GM12878 (cell line): ENCODE data around the gene TMUB2. TPM values are rescaled to one million over a fixed set of nuclear protein-coding genes. Genes with fewer than 3 reads are reported as not detected.

Source experiments
- ATAC-seq: fragments of 200-7000 bp; cut with Tn5 transposase; 3 replicates; pipeline ENCODE4 v1.9.1; 2020; ENCODE audit warnings: mild to moderate bottlenecking, moderate library complexity
- BruUV-seq: library from RNA; stranded (reverse); fragments of 400-500 nt; replicated peaks from 2 replicates; lab custom pipeline; 2021; lab: Mats Ljungman, UMichigan
- CTCF ChIA-PET: fragments of 300-600 bp; sonication (Branson Sonifier 250); formaldehyde crosslinking; extraction: SDS; loops from one replicate; lab custom pipeline; 2021; ENCODE audit warnings: inconsistent platforms; lab: Yijun Ruan, JAX
- POLR2A ChIA-PET: fragments of 350-600 bp; formaldehyde crosslinking; extraction: SDS; loops from one replicate; lab custom pipeline; 2021; ENCODE audit warnings: inconsistent platforms; lab: Charles Lee
- RAD21 ChIA-PET: fragments of 300-600 bp; sonication (Branson Sonifier 250); formaldehyde crosslinking; loops from one replicate; lab custom pipeline; 2023; ENCODE audit warnings: antibody characterized with exemption; ENCODE audit not compliant: unreplicated experiment; lab: Charles Lee
- SMC1A ChIA-PET: fragments of 300-600 bp; sonication (Branson Sonifier 250); formaldehyde crosslinking; loops from one replicate; lab custom pipeline; 2023; ENCODE audit not compliant: unreplicated experiment, uncharacterized antibody; lab: Charles Lee
- DNase-seq: peaks from one replicate; pipeline ENCODE4 v3.0.0-alpha.2; 2011; ENCODE audit warnings: low read depth, low spot score
- FAIRE-seq: peaks from 3 replicates; lab custom pipeline; 2011; peaks lifted over from hg19 to GRCh38; lab: Jason Lieb, UNC
- H2AFZ ChIP-seq: 2 replicates; pipeline ENCODE4 v1.6.0; 2011; ENCODE audit warnings: low read depth, low read length, control low read depth; ENCODE audit not compliant: control insufficient read depth
- H3K27ac ChIP-seq: 2 replicates; pipeline ENCODE4 v1.5.1; 2011; ENCODE audit warnings: control low read depth; ENCODE audit not compliant: control insufficient read depth, insufficient read depth
- H3K27me3 ChIP-seq, 2 experiments: replicated peaks in 1 of 2; 2 replicates each; pipeline versions ENCODE4 v1.6.0 to v1.6.1; 2011; ENCODE audit warnings: low read length in 1 of 2; ENCODE audit not compliant: control insufficient read depth in 2 of 2, insufficient read depth in 2 of 2
- H3K36me3 ChIP-seq, 2 experiments: 2 replicates each; pipeline ENCODE4 v1.5.1; 2011; ENCODE audit warnings: low read length in 1 of 2; ENCODE audit not compliant: control insufficient read depth in 2 of 2, insufficient read depth in 2 of 2
- H3K4me1 ChIP-seq: 2 replicates; pipeline ENCODE4 v1.6.1; 2011; ENCODE audit warnings: mild to moderate bottlenecking, low read length, moderate library complexity, mixed read lengths; ENCODE audit not compliant: control insufficient read depth, insufficient read depth
- H3K4me2 ChIP-seq: 2 replicates; pipeline ENCODE4 v1.6.0; 2011; ENCODE audit warnings: control low read depth; ENCODE audit not compliant: control insufficient read depth, insufficient read depth
- H3K4me3 ChIP-seq: fragments of 200-600 bp; sonication (generic); 2 replicates; pipeline ENCODE4 v1.5.1; 2016
- H3K79me2 ChIP-seq: 2 replicates; pipeline ENCODE4 v1.6.0; 2011; ENCODE audit warnings: low read length; ENCODE audit not compliant: control insufficient read depth, insufficient read depth
- H3K9ac ChIP-seq: 2 replicates; pipeline ENCODE4 v1.8.0; 2011; ENCODE audit warnings: low read length, control low read depth, mixed read lengths; ENCODE audit not compliant: control insufficient read depth, insufficient read depth
- H3K9me3 ChIP-seq: replicated peaks from 3 replicates; pipeline ENCODE4 v1.5.1; 2011; ENCODE audit warnings: mild to moderate bottlenecking, low read length; ENCODE audit not compliant: control insufficient read depth, insufficient read depth
- H4K20me1 ChIP-seq: 2 replicates; pipeline ENCODE4 v1.6.0; 2011; ENCODE audit not compliant: control insufficient read depth, insufficient read depth
- BMI1 ChIP-seq: fragments of 450-650 bp; IDR thresholded peaks from 2 replicates; pipeline ENCODE4 v1.6.1; 2016; ENCODE audit warnings: mild to moderate bottlenecking, moderate library complexity, borderline replicate concordance
- CEBPB ChIP-seq, 2 experiments: fragments of 150-350 bp in 1 of 2; IDR thresholded peaks; 2 replicates each; pipeline ENCODE4 v1.6.1; 2012 to 2014; ENCODE audit warnings: low read depth in 2 of 2, low read length in 2 of 2, borderline replicate concordance in 1 of 2, inconsistent platforms in 1 of 2
- CHD1 ChIP-seq: IDR thresholded peaks from 2 replicates; pipeline ENCODE4 v1.6.1; 2012; ENCODE audit warnings: low read depth, low read length, improper control_type of control experiment
- ESRRA ChIP-seq: IDR thresholded peaks from 2 replicates; pipeline ENCODE4 v1.6.1; 2012; ENCODE audit warnings: mild to moderate bottlenecking, low read length, improper control_type of control experiment
- NR2C1 ChIP-seq: fragments of 450-650 bp; IDR thresholded peaks from 2 replicates; pipeline ENCODE4 v1.6.1; 2017; ENCODE audit warnings: antibody characterized with exemption, mild to moderate bottlenecking, moderate library complexity
- PAX8 ChIP-seq: fragments of 450-650 bp; IDR thresholded peaks from 2 replicates; pipeline ENCODE4 v1.6.1; 2017; ENCODE audit warnings: mild to moderate bottlenecking, moderate library complexity
- PML ChIP-seq: IDR thresholded peaks from 2 replicates; pipeline ENCODE4 v1.6.1; 2012; ENCODE audit warnings: low read length, inconsistent platforms
- RBBP5 ChIP-seq: fragments of 200-600 bp; sonication (generic); conservative IDR thresholded peaks from 2 replicates; pipeline ENCODE4 v1.6.1; 2016
- SKIL ChIP-seq: fragments of 450-650 bp; IDR thresholded peaks from 2 replicates; pipeline ENCODE4 v1.6.1; 2017; ENCODE audit warnings: mild to moderate bottlenecking, low read depth, inconsistent platforms; ENCODE audit not compliant: poor library complexity, severe bottlenecking
- SMC3 ChIP-seq: IDR thresholded peaks from 2 replicates; pipeline ENCODE4 v1.6.1; 2011; ENCODE audit warnings: low read length, improper control_type of control experiment, borderline replicate concordance
- SREBF2 ChIP-seq: IDR thresholded peaks from 2 replicates; pipeline ENCODE4 v1.6.1; 2012; ENCODE audit warnings: mild to moderate bottlenecking, low read length
- YBX1 ChIP-seq: fragments of 450-650 bp; IDR thresholded peaks from 2 replicates; pipeline ENCODE4 v1.6.1; 2016; ENCODE audit warnings: antibody characterized with exemption
- ZNF622 ChIP-seq: fragments of 450-650 bp; IDR thresholded peaks from 2 replicates; pipeline ENCODE4 v1.6.1; 2017; ENCODE audit warnings: mild to moderate bottlenecking, inconsistent platforms
- WGBS: methylation state at CpG from one replicate; pipeline ENCODE4 v1.1.6; 2016; ENCODE audit warnings: low lambda C conversion rate; ENCODE audit not compliant: insufficient replicate concordance, insufficient coverage; ENCODE audit errors: missing lambda C conversion rate; 5-methylcytosine and 5-hydroxymethylcytosine counted together
- in situ Hi-C: fragments of 300-500 bp; cut with MboI; formaldehyde crosslinking; loops from 9 replicates; pipeline ENCODE4 v1.14.3; 2018; ENCODE audit warnings: mixed read lengths
- intact Hi-C: fragments of 100-400 bp; cut with micrococcal nuclease; formaldehyde crosslinking; loops from one replicate; pipeline ENCODE4 v1.14.2; 2022; ENCODE audit not compliant: unreplicated experiment
- polyA plus RNA-seq, 11 experiments: library from polyadenylated mRNA; depleted of rRNA in 4 of 11; unstranded in 6 of 11; stranded (reverse) in 5 of 11; fragments of >200 nt; fragmentation: Nextera tagmentation in 4 of 11; fragmentation: Illumina TruSeq in 1 of 11; extraction: Ambion mirVana in 4 of 11; extraction: Trizol in 1 of 11; gene quantifications; 1 replicate in 1 of 11; 2 replicates in 10 of 11; pipeline versions ENCODE4 v1.2.1 to v1.2.3, GENCODE V29; 2011 to 2016; ENCODE audit warnings: inconsistent platforms in 2 of 11, missing spikeins in 2 of 11, low read depth in 1 of 11
- total RNA-seq, 4 experiments: library from RNA; depleted of rRNA in 3 of 4; stranded (reverse); fragments of >200 nt in 3 of 4; fragmentation: Illumina TruSeq in 1 of 4; extraction: Trizol in 1 of 4; gene quantifications; 2 replicates each; pipeline versions ENCODE4 v1.2.1 to v1.2.3, GENCODE V29; 2013 to 2021
- TF ChIP-seq, protein P1 (sequence below): fragments of 450-650 bp; IDR thresholded peaks from 2 replicates; pipeline ENCODE4 v1.6.1; 2016; ENCODE audit warnings: mild to moderate bottlenecking, moderate library complexity, borderline replicate concordance
- TF ChIP-seq, protein P2 (sequence below): IDR thresholded peaks from 2 replicates; pipeline ENCODE4 v1.6.1; 2011; ENCODE audit warnings: borderline replicate concordance, low read depth, mild to moderate bottlenecking, moderate library complexity, low read length; ENCODE audit not compliant: insufficient read depth, poor library complexity, severe bottlenecking

The TMUB2 gene
- total and polyA plus RNA-seq, 10 of the 15 experiments (the other 5 are each of a cell fraction or from before 2014, with no cell fraction given), result 4.3 to 34.0 (median 20.0) TPM

DNA sequence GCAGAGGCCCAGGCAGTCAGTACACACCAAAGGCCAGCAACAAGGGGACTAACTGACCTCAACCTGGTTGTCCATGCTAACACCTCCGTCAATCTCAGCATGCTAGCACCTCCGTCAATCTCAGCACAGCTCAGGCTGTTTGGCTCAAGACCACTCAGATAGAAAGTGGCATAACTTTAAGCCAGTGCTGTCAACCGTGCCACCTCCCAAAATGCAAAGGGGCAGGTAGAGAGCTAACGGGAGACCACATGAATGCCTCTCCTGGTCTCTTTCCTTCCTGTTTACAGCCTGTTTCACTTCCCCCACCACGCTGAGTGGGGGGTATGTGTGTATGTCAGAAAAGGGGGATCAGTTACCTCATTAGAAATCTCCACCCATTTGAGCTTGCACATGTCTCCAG lies 29.4 kb downstream of the TMUB2 start:
- peak; percentile 90 for FAIRE-seq
- H3K27ac ChIP-seq, result peak overlapping the region; percentile 80
- SMC1A ChIA-PET, result interaction anchor here (0.6 to 2.6 kb wide), 12 partner anchors 15 to 286 kb away, joined by 3 to 14 read pairs (median 6); partner anchors contain the start of genes GRN, SLC25A39 and TMUB2
- no peak overlapping the region for H2AFZ ChIP-seq
- intact Hi-C loops (loop anchor here (10.0 kb wide), 1 partner anchor 289 kb away; the partner anchor contains the start of gene GPATCH8), in situ Hi-C loops (loop anchor here (25.0 kb wide), 1 partner anchor 296 kb away; the partner anchor contains the start of gene GPATCH8)
- peak overlapping the region; percentile 97 for H3K4me2 ChIP-seq
- no peaks in the 10 kb centered on the region for H3K27me3 ChIP-seq
- BruUV-seq, result TSS peak; percentile 36
- RAD21 ChIA-PET, result interaction anchor here (1.1 to 2.2 kb wide), 9 partner anchors 12 to 137 kb away, joined by 3 to 10 read pairs (median 5); partner anchors contain the start of genes GRN and SLC25A39
- peak overlapping the region; percentile 82 for H3K4me3 ChIP-seq
- WGBS, result 1% methylated on average over 5 of the region's 5 CpGs
- POLR2A ChIA-PET, result interaction anchor here (0.7 to 3.0 kb wide), 8 partner anchors 14 to 287 kb away, joined by 3 to 30 read pairs (median 4); partner anchors contain the start of genes GPATCH8 and GRN
- H4K20me1 ChIP-seq, result no peaks in the 10 kb centered on the region
- no peaks in the 10 kb centered on the region for H3K9me3 ChIP-seq
- peak; percentile 63 for ATAC-seq
- H3K9ac ChIP-seq, result peak overlapping the region; percentile 77
- H3K4me1 ChIP-seq, result peaks cover 16% of the 10 kb centered on the region
- peaks cover 57% of the 10 kb centered on the region for H3K79me2 ChIP-seq
- CTCF ChIA-PET, result interaction anchor here (0.6 to 3.9 kb wide), 12 partner anchors 10 to 307 kb away, joined by 3 to 43 read pairs (median 6); partner anchors contain the start of genes ATXN7L3, FAM171A2, G6PC3 and GRN
- peaks cover 25 to 37% of the 10 kb centered on the region in 2 experiments for H3K36me3 ChIP-seq
- peak; percentile 71 for DNase-seq
- TF ChIP-seq SKIL, result no peak
- no peak for TF ChIP-seq NR2C1
- TF ChIP-seq ZNF622, result no peak
- TF ChIP-seq SMC3, result no peak
- no peak for TF ChIP-seq PAX8
- no peak for TF ChIP-seq RBBP5
- TF ChIP-seq, protein P1, sequence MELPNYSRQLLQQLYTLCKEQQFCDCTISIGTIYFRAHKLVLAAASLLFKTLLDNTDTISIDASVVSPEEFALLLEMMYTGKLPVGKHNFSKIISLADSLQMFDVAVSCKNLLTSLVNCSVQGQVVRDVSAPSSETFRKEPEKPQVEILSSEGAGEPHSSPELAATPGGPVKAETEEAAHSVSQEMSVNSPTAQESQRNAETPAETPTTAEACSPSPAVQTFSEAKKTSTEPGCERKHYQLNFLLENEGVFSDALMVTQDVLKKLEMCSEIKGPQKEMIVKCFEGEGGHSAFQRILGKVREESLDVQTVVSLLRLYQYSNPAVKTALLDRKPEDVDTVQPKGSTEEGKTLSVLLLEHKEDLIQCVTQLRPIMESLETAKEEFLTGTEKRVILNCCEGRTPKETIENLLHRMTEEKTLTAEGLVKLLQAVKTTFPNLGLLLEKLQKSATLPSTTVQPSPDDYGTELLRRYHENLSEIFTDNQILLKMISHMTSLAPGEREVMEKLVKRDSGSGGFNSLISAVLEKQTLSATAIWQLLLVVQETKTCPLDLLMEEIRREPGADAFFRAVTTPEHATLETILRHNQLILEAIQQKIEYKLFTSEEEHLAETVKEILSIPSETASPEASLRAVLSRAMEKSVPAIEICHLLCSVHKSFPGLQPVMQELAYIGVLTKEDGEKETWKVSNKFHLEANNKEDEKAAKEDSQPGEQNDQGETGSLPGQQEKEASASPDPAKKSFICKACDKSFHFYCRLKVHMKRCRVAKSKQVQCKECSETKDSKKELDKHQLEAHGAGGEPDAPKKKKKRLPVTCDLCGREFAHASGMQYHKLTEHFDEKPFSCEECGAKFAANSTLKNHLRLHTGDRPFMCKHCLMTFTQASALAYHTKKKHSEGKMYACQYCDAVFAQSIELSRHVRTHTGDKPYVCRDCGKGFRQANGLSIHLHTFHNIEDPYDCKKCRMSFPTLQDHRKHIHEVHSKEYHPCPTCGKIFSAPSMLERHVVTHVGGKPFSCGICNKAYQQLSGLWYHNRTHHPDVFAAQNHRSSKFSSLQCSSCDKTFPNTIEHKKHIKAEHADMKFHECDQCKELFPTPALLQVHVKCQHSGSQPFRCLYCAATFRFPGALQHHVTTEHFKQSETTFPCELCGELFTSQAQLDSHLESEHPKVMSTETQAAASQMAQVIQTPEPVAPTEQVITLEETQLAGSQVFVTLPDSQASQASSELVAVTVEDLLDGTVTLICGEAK, result no peak
- TF ChIP-seq, protein P2, sequence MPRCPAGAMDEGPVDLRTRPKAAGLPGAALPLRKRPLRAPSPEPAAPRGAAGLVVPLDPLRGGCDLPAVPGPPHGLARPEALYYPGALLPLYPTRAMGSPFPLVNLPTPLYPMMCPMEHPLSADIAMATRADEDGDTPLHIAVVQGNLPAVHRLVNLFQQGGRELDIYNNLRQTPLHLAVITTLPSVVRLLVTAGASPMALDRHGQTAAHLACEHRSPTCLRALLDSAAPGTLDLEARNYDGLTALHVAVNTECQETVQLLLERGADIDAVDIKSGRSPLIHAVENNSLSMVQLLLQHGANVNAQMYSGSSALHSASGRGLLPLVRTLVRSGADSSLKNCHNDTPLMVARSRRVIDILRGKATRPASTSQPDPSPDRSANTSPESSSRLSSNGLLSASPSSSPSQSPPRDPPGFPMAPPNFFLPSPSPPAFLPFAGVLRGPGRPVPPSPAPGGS, result no peak
- TF ChIP-seq CEBPB (IDR thresholded peaks at IDR 0.05; ENCODE audit: borderline replicate concordance in 1 of 2, low read depth in 2 of 2, low read length in 2 of 2), result no peak
- TF ChIP-seq ESRRA, result no peak
- no peak for TF ChIP-seq SREBF2
- no peak for TF ChIP-seq YBX1
- TF ChIP-seq PML, result no peak
- TF ChIP-seq CHD1, result no peak
- no peak for TF ChIP-seq BMI1
